NCI-H345 treated with DMSO at 0.1 percent for 48 hours (cell line): Measurements from ENCODE around the gene CTNND2.

ENCODE experiments used
- DNase-seq: peaks from one replicate; lab custom pipeline; 2025; ENCODE audit not compliant: unreplicated experiment; lab: John Stamatoyannopoulos, UW

The CTNND2 gene

DNA sequence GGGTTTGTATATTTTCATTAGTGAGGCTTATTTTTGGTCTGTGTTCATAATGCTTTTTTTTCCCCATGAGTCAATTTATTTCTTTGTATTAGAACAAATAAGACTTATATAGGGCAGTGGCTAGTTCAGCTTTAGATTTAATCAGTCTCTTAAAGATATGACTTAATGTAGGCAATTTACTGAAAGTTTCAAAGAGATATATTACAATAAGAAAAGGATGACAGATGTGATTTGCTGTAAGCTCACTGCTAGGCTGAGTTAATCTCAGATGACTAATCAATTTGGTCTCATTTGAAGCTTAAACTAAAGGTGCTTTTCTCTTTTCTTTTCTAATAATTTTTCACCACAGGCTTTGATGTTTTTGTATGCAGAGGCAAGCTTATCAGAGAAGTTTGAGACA, 851.4 kb downstream of the CTNND2 start:
- DNase-seq, result no peak

GRCh38 chr5:11050596-11051304, 853.5 kb downstream of the CTNND2 start:
- no peak for DNase-seq

DNA sequence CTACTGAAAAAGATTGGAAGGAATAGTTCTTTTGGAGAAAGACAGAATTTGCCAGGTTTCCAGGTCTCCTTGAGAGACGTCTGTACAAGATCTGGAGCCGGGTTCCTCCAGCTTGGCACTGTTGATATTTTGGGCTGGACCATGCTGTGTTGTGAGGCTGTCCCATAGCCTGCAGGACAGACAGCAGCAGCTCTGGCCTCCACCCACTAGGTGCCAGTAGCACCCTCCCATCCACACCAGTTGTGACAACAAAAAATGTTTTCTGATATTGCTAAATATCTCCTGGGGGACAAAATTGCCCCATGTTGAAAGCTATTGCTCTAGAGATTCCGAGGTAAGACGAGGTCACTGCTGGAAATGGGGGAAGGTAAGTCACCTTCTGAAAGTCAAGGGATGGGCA, 855.5 kb downstream of the CTNND2 start:
- DNase-seq, result no peak

DNA sequence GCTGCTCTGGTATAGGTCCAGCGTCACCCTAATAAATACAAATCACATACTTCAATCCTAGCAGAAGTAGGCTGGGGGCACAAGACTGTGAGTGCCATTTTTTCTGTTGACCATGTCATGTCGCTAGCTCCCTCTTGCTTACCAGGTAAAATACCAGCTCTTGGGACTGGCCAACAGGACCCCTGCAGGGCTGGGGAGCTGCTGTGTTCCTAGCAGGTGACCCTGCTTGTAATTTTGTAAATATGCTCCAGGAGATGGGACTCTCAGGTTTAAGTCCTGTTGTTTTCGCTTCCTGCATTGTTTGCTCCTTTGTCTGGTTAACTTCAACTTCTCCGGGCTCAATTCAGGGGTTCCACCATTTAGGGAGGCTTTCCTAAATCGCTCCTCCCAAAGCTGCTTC, 856.6 kb downstream of the CTNND2 start:
- DNase-seq, result no peak

DNA sequence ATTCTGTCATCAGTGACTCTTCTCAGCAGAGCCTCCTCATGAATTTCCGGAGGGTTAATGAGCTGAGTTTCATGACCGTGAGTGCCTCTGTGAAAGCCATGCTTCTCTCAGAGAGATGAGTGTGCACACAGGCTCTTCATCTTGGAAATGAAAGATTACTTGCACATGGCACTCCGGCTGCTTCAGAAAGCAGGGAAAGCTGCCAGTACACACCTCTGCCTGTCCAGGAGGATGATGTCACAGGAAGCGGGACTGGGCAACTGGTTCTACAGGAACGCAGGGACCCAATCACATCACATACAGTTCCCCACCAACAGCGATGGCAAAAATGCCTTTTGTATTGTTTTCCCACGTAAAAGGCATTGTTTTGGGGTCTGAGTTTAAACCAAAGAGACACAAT, 857.2 kb downstream of the CTNND2 start:
- no peak for DNase-seq

DNA sequence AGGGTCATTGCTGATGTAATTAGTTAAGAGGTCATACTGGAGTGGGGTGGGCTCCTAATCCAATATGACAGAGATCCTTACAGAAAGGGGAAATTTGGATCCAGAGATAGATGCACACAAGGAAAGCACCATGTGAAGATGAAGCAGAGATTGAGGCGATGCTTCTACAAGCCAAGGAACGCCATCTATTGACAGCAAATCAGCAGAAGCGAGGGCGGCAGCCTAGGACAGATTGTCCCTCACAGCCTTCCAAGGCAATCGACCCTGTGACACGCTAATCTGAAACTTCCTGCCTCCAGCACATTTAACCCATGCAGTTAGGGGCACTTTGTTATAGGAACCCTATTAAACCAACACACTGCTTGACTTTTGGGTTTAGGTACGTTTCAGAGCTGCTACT, 858.1 kb downstream of the CTNND2 start:
- no peak for DNase-seq

- no peak for DNase-seq
Observed at GRCh38 chr5:11045411-11045810, 858.8 kb downstream of the CTNND2 start.

DNA sequence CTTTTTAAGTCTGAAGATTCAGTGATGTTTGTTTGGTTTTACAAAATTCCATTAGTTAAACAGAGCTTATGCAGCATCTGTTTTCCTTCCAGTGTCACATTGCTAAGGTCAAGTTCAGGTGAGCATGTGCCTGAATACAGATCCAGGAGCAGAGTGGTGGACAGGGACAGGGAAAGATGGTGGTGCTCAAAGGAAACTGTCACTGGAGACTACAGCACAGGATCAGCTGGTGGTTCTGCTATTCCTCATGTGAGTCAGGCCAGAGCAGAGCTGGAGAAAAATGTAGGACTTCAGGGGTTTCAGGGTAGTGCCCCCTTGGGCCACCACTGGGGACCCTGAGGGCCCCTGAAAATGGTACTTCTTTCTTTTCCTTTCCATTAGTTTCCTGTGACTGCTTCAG, 859.7 kb downstream of the CTNND2 start:
- DNase-seq, result no peak

DNA sequence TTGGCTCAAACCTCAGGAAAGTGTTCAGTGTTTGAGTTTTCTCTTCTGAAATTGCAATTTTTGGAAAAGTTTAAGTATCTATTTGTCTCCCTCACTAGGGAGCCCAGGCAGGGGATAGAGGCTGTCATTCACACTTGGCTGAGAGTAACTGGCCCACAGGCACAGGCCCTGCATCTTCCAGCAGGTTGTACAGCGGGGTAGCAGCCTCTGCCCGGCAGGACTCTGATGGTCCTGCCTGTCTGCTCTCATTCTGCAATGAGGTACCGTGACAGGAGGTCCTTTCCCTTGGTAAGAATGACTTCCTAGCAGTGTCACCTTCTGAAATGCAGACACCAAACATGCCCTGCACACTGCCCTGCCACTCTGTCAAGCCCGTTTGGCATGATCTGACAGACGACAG, 860.4 kb downstream of the CTNND2 start:
- no peak for DNase-seq

GRCh38 chr5:11040345-11040744, 863.9 kb downstream of the CTNND2 start:
- no peak for DNase-seq

GRCh38 chr5:11038772-11039171, 865.5 kb downstream of the CTNND2 start:
- no peak for DNase-seq

- no peak for DNase-seq
Observed at GRCh38 chr5:11037941-11038340, 866.3 kb downstream of the CTNND2 start.

DNA sequence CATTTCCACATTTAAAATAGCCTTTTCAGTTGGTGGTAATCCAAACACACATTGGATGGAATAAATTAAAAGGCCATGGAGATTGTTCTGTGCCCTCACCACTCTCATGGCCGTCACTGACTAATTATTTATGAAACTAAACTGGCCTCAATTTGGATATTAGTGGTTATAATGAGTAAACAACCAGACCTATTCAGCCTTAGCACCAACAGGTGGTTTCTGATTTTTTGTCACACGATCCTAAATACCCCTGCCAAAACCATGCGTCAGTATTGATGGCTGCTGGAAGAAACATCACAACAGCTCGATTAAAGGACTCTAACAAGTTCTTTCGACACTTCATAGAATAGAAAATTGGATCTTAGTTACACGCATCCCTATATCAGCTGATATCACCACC, 867.2 kb downstream of the CTNND2 start:
- DNase-seq, result no peak

- no peak for DNase-seq
Observed at GRCh38 chr5:11030671-11031070, 873.6 kb downstream of the CTNND2 start.

DNA sequence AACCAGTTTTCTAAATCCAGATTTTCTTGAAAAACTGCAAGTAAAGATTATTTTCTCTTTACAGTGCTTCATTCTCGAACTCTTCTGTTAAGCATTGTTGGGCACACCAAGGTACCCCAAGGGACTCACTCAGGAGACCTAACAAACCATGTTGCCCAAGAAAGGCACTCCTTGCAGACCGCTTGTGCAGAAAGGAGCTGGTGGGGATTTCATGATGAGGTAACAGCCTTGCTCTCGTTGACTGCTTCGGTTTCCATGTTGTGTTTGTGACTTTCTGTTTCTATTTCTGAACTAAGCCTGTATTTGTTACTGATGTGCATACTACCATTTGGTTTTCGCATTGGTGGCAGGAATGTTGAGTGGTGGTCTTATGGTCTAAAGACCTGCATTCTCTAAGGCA, 876.6 kb downstream of the CTNND2 start:
- no peak for DNase-seq

- no peak for DNase-seq
Observed at GRCh38 chr5:11026543-11026942, 877.7 kb downstream of the CTNND2 start.

- no peak for DNase-seq
Observed at GRCh38 chr5:11023945-11024344, 880.3 kb downstream of the CTNND2 start.

DNA sequence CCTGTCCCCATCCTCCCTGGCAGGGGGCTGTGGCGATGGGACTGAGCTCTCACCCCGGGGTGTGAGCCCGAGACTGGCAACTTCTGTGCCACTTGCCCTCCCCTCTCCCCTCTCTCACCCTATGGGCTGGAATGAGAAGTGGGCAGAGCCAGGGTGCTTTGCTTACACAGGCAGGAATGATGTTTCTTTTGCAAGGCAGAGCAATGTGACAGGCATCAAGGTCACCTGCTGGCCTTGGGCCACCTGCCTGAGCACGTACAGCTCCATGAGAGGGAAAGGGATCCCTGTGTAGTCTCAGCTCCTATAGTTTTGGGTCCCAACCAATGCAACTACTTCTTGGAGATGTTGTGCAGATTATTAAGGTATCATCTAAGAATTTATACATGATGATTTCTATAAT, 890.5 kb downstream of the CTNND2 start:
- no peak for DNase-seq

GRCh38 chr5:11012295-11012694, 892.0 kb downstream of the CTNND2 start:
- DNase-seq, result no peak

DNA sequence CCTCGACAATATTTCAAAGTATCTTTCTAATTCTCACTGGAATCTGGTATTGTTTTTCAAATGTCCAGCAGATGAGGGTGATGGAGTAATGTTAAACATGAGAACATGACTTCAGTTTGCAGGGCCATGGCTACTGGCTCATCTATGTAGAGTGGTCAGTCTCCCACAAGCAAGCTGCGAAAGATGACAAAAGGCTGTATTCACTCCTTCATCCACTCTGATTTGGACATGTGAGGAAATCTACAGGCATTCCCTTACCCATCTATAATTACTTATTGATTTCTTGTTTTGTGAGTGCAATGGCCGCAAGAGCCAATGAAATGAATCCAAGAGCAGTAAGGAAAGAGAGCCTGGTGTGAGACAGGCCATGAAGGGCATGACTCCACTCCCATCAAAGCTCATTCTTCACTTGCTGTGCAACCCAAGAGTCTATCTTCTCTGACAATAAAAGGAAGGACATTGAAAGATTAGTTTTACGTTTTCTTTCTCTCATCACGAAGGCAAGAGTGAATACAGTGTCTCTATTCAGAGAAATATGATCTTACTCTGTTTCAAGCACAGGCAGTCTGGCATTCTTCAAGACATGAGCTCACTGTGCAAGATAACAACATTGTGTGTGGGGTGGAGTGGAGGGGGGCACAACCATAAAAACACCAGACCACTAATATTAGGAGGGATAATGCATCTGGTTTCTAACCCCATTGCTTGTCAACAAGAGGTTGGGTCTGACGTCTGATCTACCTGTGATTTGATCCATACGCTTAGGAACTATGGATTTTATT, 893.6 kb downstream of the CTNND2 start:
- no peak for DNase-seq

- no peak for DNase-seq
Observed at GRCh38 chr5:11009576-11009975, 894.7 kb downstream of the CTNND2 start.

DNA sequence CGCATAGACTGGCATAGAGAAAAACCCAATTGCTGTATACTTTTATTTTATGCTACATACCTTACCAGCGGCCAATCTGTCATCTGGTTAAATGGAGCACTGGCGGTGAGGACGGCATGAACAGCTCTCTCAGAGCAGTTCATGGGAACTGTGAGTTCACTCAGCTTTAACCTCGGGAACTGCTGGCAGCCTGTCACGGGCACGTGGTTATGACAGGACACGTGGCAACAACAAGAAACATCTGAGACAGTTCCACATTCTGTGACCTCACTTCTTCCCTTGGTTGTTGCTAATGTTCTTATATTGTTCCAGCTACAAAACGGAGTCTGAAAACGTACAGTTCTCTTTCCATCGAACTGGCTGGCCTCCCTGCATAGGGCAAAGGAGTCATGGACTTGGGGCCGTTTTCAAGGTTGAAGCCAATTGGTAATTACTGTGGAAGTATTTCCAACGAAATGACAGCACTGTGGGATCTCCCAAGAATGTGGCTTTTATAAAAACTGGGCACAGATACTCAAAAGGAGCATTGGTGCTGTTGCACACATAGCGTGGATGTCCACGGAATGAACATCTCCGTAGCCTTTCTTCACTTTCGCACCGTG, 896.9 kb downstream of the CTNND2 start:
- DNase-seq, result no peak
